Activated CD4-positive, alpha-beta T cell treated with anti-CD3 and anti-CD28 coated beads, Interleukin-2, amount 50 U/mL, for 4 hours (primary cell): ENCODE data around the gene CDKL5.

Experiments used
- DNase-seq, 2 experiments: peaks; one replicate each; pipeline ENCODE4 v3.0.0-alpha.2; 2020

The CDKL5 gene

GRCh38 chrX:18702362-18703195 is 277.2 kb downstream of the CDKL5 start:
- DNase-seq = no peak
